GM23338 (cell line): ENCODE results near the gene PRMT1.

Experiments used
- CREB1 ChIP-seq: fragments of 250-450 bp; sonication (Bioruptor Pico); IDR thresholded peaks from 2 replicates; pipeline ENCODE4 v1.5.0; 2020; ENCODE audit warnings: low read depth, mild to moderate bottlenecking, moderate library complexity
- EZH2 ChIP-seq: fragments of 200-600 bp; sonication (generic); IDR thresholded peaks from one replicate; pipeline ENCODE4 v1.8.0; 2017; ENCODE audit warnings: antibody characterized with exemption, mild to moderate bottlenecking, low read depth; ENCODE audit not compliant: unreplicated experiment
- EZH2phosphoT487 ChIP-seq: fragments of 200-600 bp; sonication (generic); IDR thresholded peaks from one replicate; pipeline ENCODE4 v1.8.1; 2018; ENCODE audit warnings: antibody characterized with exemption; ENCODE audit not compliant: unreplicated experiment
- JUNB ChIP-seq: IDR thresholded peaks from one replicate; pipeline ENCODE4 v1.6.1; 2016; ENCODE audit warnings: antibody characterized with exemption; ENCODE audit not compliant: unreplicated experiment
- NANOG ChIP-seq: IDR thresholded peaks from 2 replicates; pipeline ENCODE4 v1.6.1; 2016; ENCODE audit warnings: antibody characterized with exemption, borderline replicate concordance
- POLR2AphosphoS5 ChIP-seq: IDR thresholded peaks from 2 replicates; pipeline ENCODE4 v1.6.1; 2016; ENCODE audit warnings: antibody characterized with exemption, low read depth
- TF ChIP-seq, protein P1 (sequence below), 2 experiments: fragments of 200-600 bp in 1 of 2; sonication (generic) in 1 of 2; conservative IDR thresholded peaks; 2 replicates each; pipeline versions ENCODE4 v1.5.1 to v1.6.1; 2016 to 2017; ENCODE audit warnings: antibody characterized with exemption in 2 of 2, low read depth in 2 of 2, mild to moderate bottlenecking in 2 of 2, moderate library complexity in 1 of 2
- TF ChIP-seq, protein P2 (sequence below): IDR thresholded peaks from one replicate; pipeline ENCODE4 v1.6.1; 2018; ENCODE audit warnings: antibody characterized with exemption; ENCODE audit not compliant: unreplicated experiment
- TF ChIP-seq, protein P3 (sequence below): IDR thresholded peaks from 2 replicates; pipeline ENCODE4 v1.6.1; 2016; ENCODE audit warnings: antibody characterized with exemption

DNA sequence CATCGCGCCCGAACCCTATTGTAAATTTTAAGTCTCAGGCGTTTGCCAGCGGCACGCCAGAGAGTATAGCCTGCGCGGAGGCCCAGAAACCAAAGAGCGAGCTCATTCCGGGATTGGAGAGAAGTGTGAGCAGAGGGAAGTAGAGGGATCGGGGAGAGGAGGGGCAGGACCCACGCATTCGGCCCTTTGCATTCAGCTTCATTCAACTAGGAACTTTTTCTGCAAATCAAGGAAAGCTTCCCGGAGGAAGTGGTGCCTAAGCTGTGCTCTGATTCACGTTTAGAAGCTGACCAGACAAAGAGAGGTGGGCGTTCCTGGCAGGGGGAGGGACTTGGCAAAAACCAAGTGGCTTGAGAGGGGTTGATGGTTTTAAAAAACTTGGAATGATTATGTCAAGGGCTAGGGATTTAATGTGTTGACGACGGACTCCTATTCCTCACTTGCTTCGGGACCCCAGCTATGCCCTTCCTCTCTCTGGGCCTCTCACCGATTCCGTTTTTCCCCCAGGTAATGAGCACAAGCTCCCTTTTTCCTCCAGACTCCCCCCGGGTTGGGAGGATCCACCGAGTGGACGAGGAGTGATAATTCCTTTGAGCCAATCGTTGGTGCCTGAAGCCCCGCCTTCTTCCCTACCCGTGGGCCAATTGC, 811 bp upstream of the PRMT1 start:
- TF ChIP-seq, protein P1, sequence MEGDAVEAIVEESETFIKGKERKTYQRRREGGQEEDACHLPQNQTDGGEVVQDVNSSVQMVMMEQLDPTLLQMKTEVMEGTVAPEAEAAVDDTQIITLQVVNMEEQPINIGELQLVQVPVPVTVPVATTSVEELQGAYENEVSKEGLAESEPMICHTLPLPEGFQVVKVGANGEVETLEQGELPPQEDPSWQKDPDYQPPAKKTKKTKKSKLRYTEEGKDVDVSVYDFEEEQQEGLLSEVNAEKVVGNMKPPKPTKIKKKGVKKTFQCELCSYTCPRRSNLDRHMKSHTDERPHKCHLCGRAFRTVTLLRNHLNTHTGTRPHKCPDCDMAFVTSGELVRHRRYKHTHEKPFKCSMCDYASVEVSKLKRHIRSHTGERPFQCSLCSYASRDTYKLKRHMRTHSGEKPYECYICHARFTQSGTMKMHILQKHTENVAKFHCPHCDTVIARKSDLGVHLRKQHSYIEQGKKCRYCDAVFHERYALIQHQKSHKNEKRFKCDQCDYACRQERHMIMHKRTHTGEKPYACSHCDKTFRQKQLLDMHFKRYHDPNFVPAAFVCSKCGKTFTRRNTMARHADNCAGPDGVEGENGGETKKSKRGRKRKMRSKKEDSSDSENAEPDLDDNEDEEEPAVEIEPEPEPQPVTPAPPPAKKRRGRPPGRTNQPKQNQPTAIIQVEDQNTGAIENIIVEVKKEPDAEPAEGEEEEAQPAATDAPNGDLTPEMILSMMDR (conservative IDR thresholded peaks at IDR 0.05; ENCODE audit: low read depth in 2 of 2) = no peak
- TF ChIP-seq EZH2 (no peak), CREB1 (no peak), POLR2AphosphoS5 (peak; percentile 99), EZH2phosphoT487 (no peak), NANOG (no peak), JUNB (no peak)
- TF ChIP-seq, protein P2, sequence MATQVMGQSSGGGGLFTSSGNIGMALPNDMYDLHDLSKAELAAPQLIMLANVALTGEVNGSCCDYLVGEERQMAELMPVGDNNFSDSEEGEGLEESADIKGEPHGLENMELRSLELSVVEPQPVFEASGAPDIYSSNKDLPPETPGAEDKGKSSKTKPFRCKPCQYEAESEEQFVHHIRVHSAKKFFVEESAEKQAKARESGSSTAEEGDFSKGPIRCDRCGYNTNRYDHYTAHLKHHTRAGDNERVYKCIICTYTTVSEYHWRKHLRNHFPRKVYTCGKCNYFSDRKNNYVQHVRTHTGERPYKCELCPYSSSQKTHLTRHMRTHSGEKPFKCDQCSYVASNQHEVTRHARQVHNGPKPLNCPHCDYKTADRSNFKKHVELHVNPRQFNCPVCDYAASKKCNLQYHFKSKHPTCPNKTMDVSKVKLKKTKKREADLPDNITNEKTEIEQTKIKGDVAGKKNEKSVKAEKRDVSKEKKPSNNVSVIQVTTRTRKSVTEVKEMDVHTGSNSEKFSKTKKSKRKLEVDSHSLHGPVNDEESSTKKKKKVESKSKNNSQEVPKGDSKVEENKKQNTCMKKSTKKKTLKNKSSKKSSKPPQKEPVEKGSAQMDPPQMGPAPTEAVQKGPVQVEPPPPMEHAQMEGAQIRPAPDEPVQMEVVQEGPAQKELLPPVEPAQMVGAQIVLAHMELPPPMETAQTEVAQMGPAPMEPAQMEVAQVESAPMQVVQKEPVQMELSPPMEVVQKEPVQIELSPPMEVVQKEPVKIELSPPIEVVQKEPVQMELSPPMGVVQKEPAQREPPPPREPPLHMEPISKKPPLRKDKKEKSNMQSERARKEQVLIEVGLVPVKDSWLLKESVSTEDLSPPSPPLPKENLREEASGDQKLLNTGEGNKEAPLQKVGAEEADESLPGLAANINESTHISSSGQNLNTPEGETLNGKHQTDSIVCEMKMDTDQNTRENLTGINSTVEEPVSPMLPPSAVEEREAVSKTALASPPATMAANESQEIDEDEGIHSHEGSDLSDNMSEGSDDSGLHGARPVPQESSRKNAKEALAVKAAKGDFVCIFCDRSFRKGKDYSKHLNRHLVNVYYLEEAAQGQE = no peak
- TF ChIP-seq, protein P3, sequence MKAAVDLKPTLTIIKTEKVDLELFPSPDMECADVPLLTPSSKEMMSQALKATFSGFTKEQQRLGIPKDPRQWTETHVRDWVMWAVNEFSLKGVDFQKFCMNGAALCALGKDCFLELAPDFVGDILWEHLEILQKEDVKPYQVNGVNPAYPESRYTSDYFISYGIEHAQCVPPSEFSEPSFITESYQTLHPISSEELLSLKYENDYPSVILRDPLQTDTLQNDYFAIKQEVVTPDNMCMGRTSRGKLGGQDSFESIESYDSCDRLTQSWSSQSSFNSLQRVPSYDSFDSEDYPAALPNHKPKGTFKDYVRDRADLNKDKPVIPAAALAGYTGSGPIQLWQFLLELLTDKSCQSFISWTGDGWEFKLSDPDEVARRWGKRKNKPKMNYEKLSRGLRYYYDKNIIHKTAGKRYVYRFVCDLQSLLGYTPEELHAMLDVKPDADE = peak; percentile 47; the same call in 1 of the 2 replicates
